ENCODE measurements around the gene ABLIM2.

Gene ABLIM2

GRCh38 chr4:8081621-8082516 is 76.7 kb downstream of the ABLIM2 start:
- no peak overlapping the region for H3K4me3 ChIP-seq (ENCODE audit: control insufficient read depth, low read depth, low read length)
- no peak for DNase-seq (ENCODE audit: low read depth)
- TF ChIP-seq CTCF (conservative IDR thresholded peaks at IDR 0.05; ENCODE audit: control insufficient read depth, insufficient read depth, low read depth, low read length) = no peak

- DNase-seq (ENCODE audit: low read depth) = no peak
- TF ChIP-seq CTCF (conservative IDR thresholded peaks at IDR 0.05; ENCODE audit: control insufficient read depth, insufficient read depth, low read depth, low read length) = no peak
- no peak overlapping the region for H3K4me3 ChIP-seq (ENCODE audit: control insufficient read depth, low read depth, low read length)
Observed at GRCh38 chr4:8081171-8081570, 77.4 kb downstream of the ABLIM2 start.

GRCh38 chr4:8080754-8081065 is 77.9 kb downstream of the ABLIM2 start:
- no peak for DNase-seq (ENCODE audit: low read depth)
- H3K4me3 ChIP-seq (ENCODE audit: control insufficient read depth, low read depth, low read length) = no peak overlapping the region
- no peak for TF ChIP-seq CTCF (conservative IDR thresholded peaks at IDR 0.05; ENCODE audit: control insufficient read depth, insufficient read depth, low read depth, low read length)

GRCh38 chr4:8079916-8080753 is 78.5 kb downstream of the ABLIM2 start:
- no peak for TF ChIP-seq CTCF (conservative IDR thresholded peaks at IDR 0.05; ENCODE audit: control insufficient read depth, insufficient read depth, low read depth, low read length)
- H3K4me3 ChIP-seq (ENCODE audit: control insufficient read depth, low read depth, low read length) = no peak overlapping the region
- DNase-seq (ENCODE audit: low read depth) = no peak

GRCh38 chr4:8079031-8079885 is 79.4 kb downstream of the ABLIM2 start:
- TF ChIP-seq CTCF (conservative IDR thresholded peaks at IDR 0.05; ENCODE audit: control insufficient read depth, insufficient read depth, low read depth, low read length) = no peak
- no peak overlapping the region for H3K4me3 ChIP-seq (ENCODE audit: control insufficient read depth, low read depth, low read length)
- DNase-seq (ENCODE audit: low read depth) = no peak

GRCh38 chr4:8078610-8079015 is 80.0 kb downstream of the ABLIM2 start:
- no peak for DNase-seq (ENCODE audit: low read depth)
- no peak overlapping the region for H3K4me3 ChIP-seq (ENCODE audit: control insufficient read depth, low read depth, low read length)
- no peak for TF ChIP-seq CTCF (conservative IDR thresholded peaks at IDR 0.05; ENCODE audit: control insufficient read depth, insufficient read depth, low read depth, low read length)

Data from fibroblast of mammary gland (primary cell).